ENCODE results near the gene XXYLT1.

The XXYLT1 gene

GRCh38 chr3:195183071-195183776, 87.7 kb downstream of the XXYLT1 start:
- DNase-seq, result peak; percentile 30

GRCh38 chr3:195182470-195182795, 88.5 kb downstream of the XXYLT1 start:
- peak; percentile 16 for DNase-seq

- no peak for DNase-seq
These were observed 89.1 kb downstream of the XXYLT1 start for GRCh38 chr3:195181741-195182469.

GRCh38 chr3:195181113-195181498, 89.9 kb downstream of the XXYLT1 start:
- no peak for DNase-seq

GRCh38 chr3:195180490-195181112, 90.4 kb downstream of the XXYLT1 start:
- no peak for DNase-seq

- DNase-seq, result no peak
These were observed 91.0 kb downstream of the XXYLT1 start for GRCh38 chr3:195179776-195180489.

- no peak for DNase-seq
These were observed 92.6 kb downstream of the XXYLT1 start for GRCh38 chr3:195178124-195178910.

GRCh38 chr3:195177422-195178123, 93.4 kb downstream of the XXYLT1 start:
- DNase-seq, result no peak

GRCh38 chr3:195176776-195177175, 94.2 kb downstream of the XXYLT1 start:
- no peak for DNase-seq

- DNase-seq, result no peak
These were observed 95.3 kb downstream of the XXYLT1 start for GRCh38 chr3:195175476-195176337.

GRCh38 chr3:195175076-195175475, 95.9 kb downstream of the XXYLT1 start:
- DNase-seq, result no peak

GRCh38 chr3:195173657-195174056, 97.3 kb downstream of the XXYLT1 start:
- no peak for DNase-seq

GRCh38 chr3:195172896-195173295, 98.1 kb downstream of the XXYLT1 start:
- no peak for DNase-seq

GRCh38 chr3:195172039-195172684, 98.8 kb downstream of the XXYLT1 start:
- no peak for DNase-seq

GRCh38 chr3:195171093-195171873, 99.7 kb downstream of the XXYLT1 start:
- no peak for DNase-seq

GRCh38 chr3:195170496-195170895, 100.5 kb downstream of the XXYLT1 start:
- DNase-seq, result no peak

GRCh38 chr3:195169011-195169649, 101.8 kb downstream of the XXYLT1 start:
- no peak for DNase-seq

GRCh38 chr3:195168009-195168762, 102.8 kb downstream of the XXYLT1 start:
- DNase-seq, result no peak

Measured in DMS 273 treated with DMSO at 0.1 percent for 48 hours (cell line).